Left lung (tissue), 10 donors: ENCODE results near the gene LMO1. TPM values are rescaled to one million over a fixed set of nuclear protein-coding genes. Genes with fewer than 3 reads are reported as not detected.

Experiments
- ATAC-seq: fragments of 200-7000 bp; cut with Tn5 transposase; one replicate; pipeline ENCODE4 v1.9.1; 2020; ENCODE audit warnings: moderate library complexity
- DNase-seq, 4 donors: peaks; one replicate each; pipeline ENCODE4 v3.0.0-alpha.2; 2013 to 2020
- H3K27ac ChIP-seq, 2 donors: fragments of 200-600 bp; sonication (generic) in 1 of 2; one replicate each; pipeline versions ENCODE4 v1.5.0 to v1.8.0; 2020 to 2021
- H3K27me3 ChIP-seq, 2 donors: fragments of 200-600 bp; sonication (generic) in 1 of 2; one replicate each; pipeline versions ENCODE4 v1.5.0 to v1.8.0; 2020 to 2021
- H3K36me3 ChIP-seq, 2 donors: fragments of 200-600 bp; sonication (generic) in 1 of 2; one replicate each; pipeline versions ENCODE4 v1.5.0 to v1.8.0; 2020 to 2021
- H3K4me1 ChIP-seq, 2 donors: fragments of 200-600 bp; one replicate each; pipeline ENCODE4 v1.8.0; 2021
- H3K4me3 ChIP-seq, 2 donors: fragments of 200-600 bp; sonication (generic) in 1 of 2; one replicate each; pipeline versions ENCODE4 v1.5.0 to v1.8.0; 2020 to 2021; ENCODE audit warnings: mild to moderate bottlenecking in 1 of 2
- H3K9me3 ChIP-seq, 2 donors: fragments of 200-600 bp; sonication (generic) in 1 of 2; one replicate each; pipeline versions ENCODE4 v1.5.0 to v1.8.0; 2020 to 2021
- intact Hi-C, 2 donors: fragments of 100-400 bp; cut with DNase I; formaldehyde crosslinking; loops; one replicate each; pipeline versions ENCODE4 v1.11.2 to v1.14.2; 2022
- polyA plus RNA-seq, 6 donors: library from polyadenylated mRNA; unstranded; fragments of 120-200 nt; gene quantifications; one replicate each; pipeline ENCODE4 v1.2.1, GENCODE V29; 2013; ENCODE audit not compliant: insufficient read length in 6 of 6
- total RNA-seq, 2 donors: library from RNA; stranded (reverse); fragmentation: NEBNext Ultra II Directional; extraction: Animal tissue kit (Norgen Biotek cat#: 25700); gene quantifications; one replicate each; pipeline ENCODE4 v1.2.1, GENCODE V29; 2021
- TF ChIP-seq, protein P1 (sequence below), 2 donors: fragments of 200-600 bp; sonication (generic) in 1 of 2; IDR thresholded peaks; one replicate each; pipeline versions ENCODE4 v1.5.0 to v1.8.0; 2021; ENCODE audit warnings: antibody characterized with exemption in 2 of 2
- donor health status: DM: no; HTN: yes; CAD: no.
- donor health status: DM: no; HTN: no; CAD: no.

LMO1 gene
- total and polyA plus RNA-seq, 8 donors = 0.18 to 0.48 (median 0.23) TPM; not detected in 3

DNA sequence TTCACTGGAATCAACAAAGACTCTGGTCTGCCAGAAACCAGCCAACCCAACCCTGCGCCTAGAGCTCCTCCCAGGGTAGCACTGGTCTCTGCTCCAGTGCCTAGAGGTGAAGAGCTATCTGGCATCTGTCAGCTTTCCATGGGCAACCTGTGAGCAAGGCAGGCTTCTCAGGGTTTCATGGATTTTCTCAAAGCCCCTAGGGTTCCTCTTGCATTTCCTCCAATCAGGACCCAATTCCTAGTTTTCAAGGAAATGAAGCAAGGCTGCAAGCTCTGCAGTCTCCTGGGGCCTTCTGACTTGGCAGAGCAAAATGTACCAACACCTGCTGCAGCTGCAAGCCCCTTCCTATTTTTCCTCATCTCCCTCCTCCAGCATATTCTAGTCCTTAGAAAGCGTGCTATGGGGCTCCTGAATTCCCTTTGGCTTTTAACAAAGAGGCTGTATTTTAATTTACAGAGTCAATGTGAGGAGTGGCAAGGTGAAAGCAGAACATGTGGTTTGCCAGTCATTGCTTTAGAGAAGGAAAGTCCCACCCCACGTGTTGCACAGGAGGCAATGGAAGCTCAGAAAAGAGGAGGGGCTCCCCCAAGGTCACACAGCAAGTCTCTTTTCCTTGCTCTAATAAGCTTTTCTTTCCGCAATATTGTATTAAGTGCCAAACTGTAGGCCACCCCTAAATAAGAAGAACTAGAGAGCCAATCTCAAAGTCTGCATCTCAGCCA lies 61.9 kb downstream of the LMO1 start:
- no peak overlapping the region for H3K4me3 ChIP-seq
- peak in 1 of 4 donors; percentile 16 for DNase-seq
- no peak overlapping the region for H3K27ac ChIP-seq
- H3K9me3 ChIP-seq = no peaks in the 10 kb centered on the region
- intact Hi-C loops = no loop called here
- no peak for ATAC-seq
- TF ChIP-seq, protein P1, sequence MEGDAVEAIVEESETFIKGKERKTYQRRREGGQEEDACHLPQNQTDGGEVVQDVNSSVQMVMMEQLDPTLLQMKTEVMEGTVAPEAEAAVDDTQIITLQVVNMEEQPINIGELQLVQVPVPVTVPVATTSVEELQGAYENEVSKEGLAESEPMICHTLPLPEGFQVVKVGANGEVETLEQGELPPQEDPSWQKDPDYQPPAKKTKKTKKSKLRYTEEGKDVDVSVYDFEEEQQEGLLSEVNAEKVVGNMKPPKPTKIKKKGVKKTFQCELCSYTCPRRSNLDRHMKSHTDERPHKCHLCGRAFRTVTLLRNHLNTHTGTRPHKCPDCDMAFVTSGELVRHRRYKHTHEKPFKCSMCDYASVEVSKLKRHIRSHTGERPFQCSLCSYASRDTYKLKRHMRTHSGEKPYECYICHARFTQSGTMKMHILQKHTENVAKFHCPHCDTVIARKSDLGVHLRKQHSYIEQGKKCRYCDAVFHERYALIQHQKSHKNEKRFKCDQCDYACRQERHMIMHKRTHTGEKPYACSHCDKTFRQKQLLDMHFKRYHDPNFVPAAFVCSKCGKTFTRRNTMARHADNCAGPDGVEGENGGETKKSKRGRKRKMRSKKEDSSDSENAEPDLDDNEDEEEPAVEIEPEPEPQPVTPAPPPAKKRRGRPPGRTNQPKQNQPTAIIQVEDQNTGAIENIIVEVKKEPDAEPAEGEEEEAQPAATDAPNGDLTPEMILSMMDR (IDR thresholded peaks at IDR 0.05) = no peak
- H3K27me3 ChIP-seq = peaks cover 0 to 19% of the 10 kb centered on the region in 2 donors
- peaks cover 0 to 19% of the 10 kb centered on the region in 2 donors for H3K4me1 ChIP-seq
- no peaks in the 10 kb centered on the region for H3K36me3 ChIP-seq

DNA sequence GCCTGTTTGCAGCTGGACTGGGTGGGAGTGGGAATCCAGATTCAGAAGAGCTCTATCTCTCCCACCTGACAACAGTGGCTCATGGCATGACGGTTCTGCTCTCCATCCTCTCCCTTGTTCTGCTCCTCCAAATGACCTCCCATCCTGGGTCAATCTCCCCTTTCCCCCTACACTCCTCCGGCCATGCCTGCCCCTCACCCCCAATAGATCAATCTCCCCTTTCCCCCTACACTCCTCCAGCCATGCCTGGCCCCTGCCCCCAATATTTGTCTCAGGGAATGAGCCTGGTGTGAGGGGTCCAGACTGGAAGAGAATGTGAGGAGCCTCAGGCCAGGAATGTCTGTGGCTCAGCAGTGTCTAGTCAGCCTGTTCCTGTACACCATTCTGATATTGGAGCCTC lies 64.0 kb downstream of the LMO1 start:
- Histone ChIP-seq H3K4me1 (peaks cover 0 to 10% of the 10 kb centered on the region in 2 donors), H3K4me3 (no peak overlapping the region), H3K36me3 (no peaks in the 10 kb centered on the region), H3K27ac (no peak overlapping the region), H3K9me3 (no peaks in the 10 kb centered on the region), H3K27me3 (peaks cover 0 to 20% of the 10 kb centered on the region in 2 donors)
- TF ChIP-seq, protein P1 (IDR thresholded peaks at IDR 0.05) = no peak
- intact Hi-C loops = no loop called here
- DNase-seq (no peak), ATAC-seq (no peak)

DNA sequence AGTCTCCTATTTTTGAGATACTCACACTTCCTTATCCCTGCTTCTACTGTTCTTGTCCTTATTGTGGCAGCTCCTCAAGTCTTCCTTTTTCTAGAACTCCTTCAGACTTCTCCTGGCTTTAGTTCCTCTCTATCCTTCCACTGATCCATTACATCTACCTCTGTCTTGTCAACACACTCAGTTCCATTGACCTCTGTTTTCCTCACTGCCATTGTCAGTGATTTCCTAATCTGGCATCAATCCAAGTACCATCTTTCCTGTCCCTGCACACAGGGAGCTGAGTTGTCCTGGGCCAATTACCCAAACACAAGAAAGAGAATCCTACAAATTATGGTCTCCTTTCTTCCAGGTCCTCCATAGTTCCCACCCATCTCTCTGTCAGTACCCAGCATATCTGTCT lies 66.9 kb downstream of the LMO1 start:
- DNase-seq = no peak
- intact Hi-C loops = no loop called here
- TF ChIP-seq, protein P1 (IDR thresholded peaks at IDR 0.05) = no peak
- Histone ChIP-seq H3K4me1 (peaks cover 0 to 2% of the 10 kb centered on the region in 2 donors), H3K9me3 (no peaks in the 10 kb centered on the region), H3K27me3 (peaks cover 0 to 37% of the 10 kb centered on the region in 2 donors), H3K27ac (no peak overlapping the region), H3K4me3 (no peak overlapping the region), H3K36me3 (no peaks in the 10 kb centered on the region)
- no peak for ATAC-seq

DNA sequence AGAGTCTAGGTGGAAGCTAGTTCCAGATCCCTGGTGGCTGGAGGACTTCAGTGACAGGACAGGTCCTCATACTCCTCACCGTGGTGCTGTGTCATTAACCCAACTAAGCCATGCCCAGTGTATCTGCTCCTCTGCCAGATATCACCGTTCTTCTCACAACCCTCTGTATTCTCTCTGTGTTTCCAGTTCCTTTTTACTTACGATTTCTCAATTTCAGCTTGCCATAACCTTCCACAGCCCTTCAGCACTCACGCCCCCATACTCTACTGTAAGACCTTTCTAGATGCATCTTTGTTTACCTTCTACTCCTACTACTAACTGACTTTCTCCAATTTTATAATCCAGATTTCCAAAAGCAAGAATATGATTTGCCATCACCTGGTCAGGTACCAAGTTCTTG lies 68.7 kb downstream of the LMO1 start:
- Histone ChIP-seq H3K27me3 (peaks cover 0 to 37% of the 10 kb centered on the region in 2 donors), H3K36me3 (no peaks in the 10 kb centered on the region), H3K9me3 (no peaks in the 10 kb centered on the region), H3K4me3 (no peak overlapping the region), H3K27ac (no peak overlapping the region), H3K4me1 (no peaks in the 10 kb centered on the region)
- TF ChIP-seq, protein P1 (IDR thresholded peaks at IDR 0.05) = no peak
- no peak for ATAC-seq
- DNase-seq = no peak
- intact Hi-C loops = no loop called here

DNA sequence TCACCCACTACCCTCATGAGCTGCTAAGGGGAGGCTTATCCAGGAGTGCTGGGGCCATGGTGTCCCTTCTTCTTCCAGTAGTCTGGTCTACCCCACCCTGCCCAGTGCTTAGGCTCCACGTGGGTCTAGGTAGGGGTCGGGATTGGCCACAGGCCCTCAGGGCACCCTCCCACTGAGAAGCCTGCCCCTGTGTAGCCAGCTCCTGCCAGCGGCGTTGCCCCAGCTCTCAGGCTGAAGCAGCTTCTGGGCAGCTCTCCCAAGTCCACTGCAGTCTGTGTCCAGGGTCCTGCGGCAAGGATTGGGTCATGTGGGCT lies 70.8 kb downstream of the LMO1 start:
- no peaks in the 10 kb centered on the region for H3K36me3 ChIP-seq
- no peaks in the 10 kb centered on the region for H3K9me3 ChIP-seq
- TF ChIP-seq, protein P1 (IDR thresholded peaks at IDR 0.05) = no peak
- H3K27me3 ChIP-seq = peaks cover 0 to 28% of the 10 kb centered on the region in 2 donors
- H3K4me1 ChIP-seq = no peaks in the 10 kb centered on the region
- intact Hi-C loops = no loop called here
- ATAC-seq = peak; percentile 20
- H3K27ac ChIP-seq = no peak overlapping the region
- no peak overlapping the region for H3K4me3 ChIP-seq
- no peak for DNase-seq
